ENCODE data around the gene RNF220.

The RNF220 gene

DNA sequence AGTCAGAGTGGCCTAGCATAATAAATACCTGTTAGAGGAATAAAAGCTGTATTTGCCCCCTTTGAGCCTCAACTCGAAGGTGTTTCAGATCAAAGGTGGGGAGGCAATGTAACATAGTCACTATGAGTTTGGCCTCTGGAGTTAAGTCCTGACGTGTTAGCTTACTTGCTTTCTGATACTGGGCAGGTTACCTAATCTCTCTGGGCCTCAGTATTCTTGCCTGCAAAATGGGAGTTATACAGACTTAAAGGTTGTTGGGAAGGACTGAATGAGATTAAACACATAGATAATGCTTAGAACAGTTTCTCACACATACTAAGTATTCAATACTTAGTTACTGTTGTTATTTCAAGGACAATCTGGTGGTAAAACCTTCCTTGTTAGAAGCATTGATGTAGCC, 15.5 kb downstream of the RNF220 start:
- H3K79me2 ChIP-seq (ENCODE audit: insufficient read depth, low read length): no peaks in the 10 kb centered on the region
- H3K9me2 ChIP-seq (ENCODE audit: low read depth, low read length): no peaks in the 10 kb centered on the region
- H3F3A ChIP-seq (ENCODE audit: insufficient read depth, low read length): no peaks in the 10 kb centered on the region
- TF ChIP-seq CTCF (IDR thresholded peaks at IDR 0.05; ENCODE audit: low read length): no peak
- TF ChIP-seq EZH2 (IDR thresholded peaks at IDR 0.05; ENCODE audit: borderline replicate concordance, low read length): no peak
- no peak overlapping the region for H3K9ac ChIP-seq (ENCODE audit: low read length)
- no peaks in the 10 kb centered on the region for H3K36me3 ChIP-seq (ENCODE audit: insufficient read depth, low read length)
- H4K20me1 ChIP-seq (ENCODE audit: insufficient read depth, low read length): no peaks in the 10 kb centered on the region
- no peak overlapping the region for H3K27ac ChIP-seq (ENCODE audit: low read depth, low read length, poor library complexity, severe bottlenecking)
- no peak overlapping the region for H3K4me3 ChIP-seq (ENCODE audit: low read depth, low read length, poor library complexity, severe bottlenecking)
- H2AFZ ChIP-seq (ENCODE audit: low read length): no peak overlapping the region
- no peaks in the 10 kb centered on the region for H3K27me3 ChIP-seq (ENCODE audit: insufficient read depth, low read length)
- no peaks in the 10 kb centered on the region for H3K4me1 ChIP-seq (ENCODE audit: insufficient read depth, low read length, severe bottlenecking)
- no peaks in the 10 kb centered on the region for H3K9me3 ChIP-seq (ENCODE audit: low read length)
- H3K4me2 ChIP-seq (ENCODE audit: low read length): no peak overlapping the region

DNA sequence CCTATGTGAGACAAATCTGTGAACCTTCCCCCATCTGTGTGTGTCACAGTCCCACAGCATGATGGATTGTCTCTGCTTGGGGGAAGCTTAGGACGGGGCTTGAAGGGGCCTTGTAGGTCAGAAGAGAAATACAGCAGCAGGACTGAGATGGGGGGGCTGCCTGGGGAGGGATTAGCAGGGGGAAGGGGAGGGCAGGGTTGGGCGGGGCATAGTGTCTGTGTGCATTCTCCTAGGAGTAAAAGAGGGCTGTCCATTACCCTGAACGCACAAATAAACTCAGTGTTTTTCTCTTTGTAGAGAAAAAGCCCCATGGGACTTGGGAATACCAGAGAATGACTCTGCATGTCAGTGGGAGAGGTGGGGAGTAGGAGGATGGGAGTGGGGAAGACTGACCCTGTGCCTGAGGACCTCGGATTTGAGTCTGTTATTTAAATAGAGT, 16.4 kb downstream of the RNF220 start:
- H3K4me1 ChIP-seq (ENCODE audit: insufficient read depth, low read length, severe bottlenecking): no peaks in the 10 kb centered on the region
- H3K79me2 ChIP-seq (ENCODE audit: insufficient read depth, low read length): no peaks in the 10 kb centered on the region
- H3K9me3 ChIP-seq (ENCODE audit: low read length): no peaks in the 10 kb centered on the region
- H3K9me2 ChIP-seq (ENCODE audit: low read depth, low read length): no peaks in the 10 kb centered on the region
- H4K20me1 ChIP-seq (ENCODE audit: insufficient read depth, low read length): no peaks in the 10 kb centered on the region
- no peaks in the 10 kb centered on the region for H3K36me3 ChIP-seq (ENCODE audit: insufficient read depth, low read length)
- H3K27ac ChIP-seq (ENCODE audit: low read depth, low read length, poor library complexity, severe bottlenecking): no peak overlapping the region
- H3K4me2 ChIP-seq (ENCODE audit: low read length): no peak overlapping the region
- no peak overlapping the region for H3K4me3 ChIP-seq (ENCODE audit: low read depth, low read length, poor library complexity, severe bottlenecking)
- H3K9ac ChIP-seq (ENCODE audit: low read length): no peak overlapping the region
- TF ChIP-seq CTCF (IDR thresholded peaks at IDR 0.05; ENCODE audit: low read length) (no peak), EZH2 (IDR thresholded peaks at IDR 0.05; ENCODE audit: borderline replicate concordance, low read length) (no peak)
- no peak overlapping the region for H2AFZ ChIP-seq (ENCODE audit: low read length)
- no peaks in the 10 kb centered on the region for H3F3A ChIP-seq (ENCODE audit: insufficient read depth, low read length)
- H3K27me3 ChIP-seq (ENCODE audit: insufficient read depth, low read length): no peaks in the 10 kb centered on the region

GRCh38 chr1:44422161-44422560, 17.1 kb downstream of the RNF220 start:
- H2AFZ ChIP-seq (ENCODE audit: low read length): no peak overlapping the region
- no peaks in the 10 kb centered on the region for H3K79me2 ChIP-seq (ENCODE audit: insufficient read depth, low read length)
- H3K4me2 ChIP-seq (ENCODE audit: low read length): no peak overlapping the region
- no peak overlapping the region for H3K27ac ChIP-seq (ENCODE audit: low read depth, low read length, poor library complexity, severe bottlenecking)
- no peak overlapping the region for H3K9ac ChIP-seq (ENCODE audit: low read length)
- H4K20me1 ChIP-seq (ENCODE audit: insufficient read depth, low read length): no peaks in the 10 kb centered on the region
- no peak for TF ChIP-seq CTCF (IDR thresholded peaks at IDR 0.05; ENCODE audit: low read length)
- no peak for TF ChIP-seq EZH2 (IDR thresholded peaks at IDR 0.05; ENCODE audit: borderline replicate concordance, low read length)
- H3K9me3 ChIP-seq (ENCODE audit: low read length): no peaks in the 10 kb centered on the region
- H3K27me3 ChIP-seq (ENCODE audit: insufficient read depth, low read length): peaks cover 2% of the 10 kb centered on the region; the same call in 1 of the 2 replicates
- no peaks in the 10 kb centered on the region for H3K36me3 ChIP-seq (ENCODE audit: insufficient read depth, low read length)
- no peak overlapping the region for H3K4me3 ChIP-seq (ENCODE audit: low read depth, low read length, poor library complexity, severe bottlenecking)
- H3K4me1 ChIP-seq (ENCODE audit: insufficient read depth, low read length, severe bottlenecking): no peaks in the 10 kb centered on the region
- H3K9me2 ChIP-seq (ENCODE audit: low read depth, low read length): no peaks in the 10 kb centered on the region
- no peaks in the 10 kb centered on the region for H3F3A ChIP-seq (ENCODE audit: insufficient read depth, low read length)
